ENCODE measurements around the gene SP2.

Gene SP2

GRCh38 chr17:47883589-47884426, 12.2 kb upstream of the SP2 start:
- no peaks in the 10 kb centered on the region for H3K9me3 ChIP-seq (ENCODE audit: low read length)
- peaks cover 0 to 6% of the 10 kb centered on the region in 2 donors for H3K27me3 ChIP-seq (ENCODE audit: control insufficient read depth in 1 of 2, insufficient read depth in 2 of 2, low read length in 2 of 2)
- peaks cover 11% of the 10 kb centered on the region for H3K4me1 ChIP-seq (ENCODE audit: insufficient read depth, low read length)
- no peak overlapping the region for H3K4me3 ChIP-seq (ENCODE audit: low read depth in 1 of 2, low read length in 2 of 2)
- H3K9ac ChIP-seq (ENCODE audit: low read length): no peak overlapping the region
- H3K36me3 ChIP-seq (ENCODE audit: insufficient read depth, low read length): no peaks in the 10 kb centered on the region
- H3K27ac ChIP-seq (ENCODE audit: low read depth, low read length): no peak overlapping the region

GRCh38 chr17:47884427-47884740, 11.7 kb upstream of the SP2 start:
- Histone ChIP-seq H3K4me3 (ENCODE audit: low read depth in 1 of 2, low read length in 2 of 2) (no peak overlapping the region), H3K9ac (ENCODE audit: low read length) (no peak overlapping the region)

GRCh38 chr17:47884905-47885730, 10.9 kb upstream of the SP2 start:
- Histone ChIP-seq H3K4me3 (ENCODE audit: low read depth in 1 of 2, low read length in 2 of 2) (no peak overlapping the region), H3K9me3 (ENCODE audit: low read length) (no peaks in the 10 kb centered on the region), H3K27ac (ENCODE audit: low read depth, low read length) (no peak overlapping the region), H3K4me1 (ENCODE audit: insufficient read depth, low read length) (peaks cover 11% of the 10 kb centered on the region), H3K9ac (ENCODE audit: low read length) (no peak overlapping the region), H3K36me3 (ENCODE audit: insufficient read depth, low read length) (no peaks in the 10 kb centered on the region), H3K27me3 (ENCODE audit: control insufficient read depth in 1 of 2, insufficient read depth in 2 of 2, low read length in 2 of 2) (peaks cover 0 to 6% of the 10 kb centered on the region in 2 donors)

More at GRCh38 chr17:47884427-47884740, 11.7 kb upstream of the SP2 start:
- no peak overlapping the region for H3K27ac ChIP-seq (ENCODE audit: low read depth, low read length)
- H3K27me3 ChIP-seq (ENCODE audit: control insufficient read depth in 1 of 2, insufficient read depth in 2 of 2, low read length in 2 of 2): peaks cover 0 to 6% of the 10 kb centered on the region in 2 donors
- no peaks in the 10 kb centered on the region for H3K36me3 ChIP-seq (ENCODE audit: insufficient read depth, low read length)
- no peaks in the 10 kb centered on the region for H3K9me3 ChIP-seq (ENCODE audit: low read length)
- peaks cover 11% of the 10 kb centered on the region for H3K4me1 ChIP-seq (ENCODE audit: insufficient read depth, low read length)

- no peak overlapping the region for H3K27ac ChIP-seq (ENCODE audit: low read depth, low read length)
- H3K9ac ChIP-seq (ENCODE audit: low read length): no peak overlapping the region
- H3K4me1 ChIP-seq (ENCODE audit: insufficient read depth, low read length): no peaks in the 10 kb centered on the region
- H3K36me3 ChIP-seq (ENCODE audit: insufficient read depth, low read length): no peaks in the 10 kb centered on the region
- no peaks in the 10 kb centered on the region for H3K9me3 ChIP-seq (ENCODE audit: low read length)
- H3K4me3 ChIP-seq (ENCODE audit: low read depth in 1 of 2, low read length in 2 of 2): no peak overlapping the region
- H3K27me3 ChIP-seq (ENCODE audit: control insufficient read depth in 1 of 2, insufficient read depth in 2 of 2, low read length in 2 of 2): peaks cover 0 to 6% of the 10 kb centered on the region in 2 donors
Observed at GRCh38 chr17:47888293-47888692, 7.7 kb upstream of the SP2 start.

- H3K4me1 ChIP-seq (ENCODE audit: insufficient read depth, low read length): peaks cover 9% of the 10 kb centered on the region
- H3K36me3 ChIP-seq (ENCODE audit: insufficient read depth, low read length): no peaks in the 10 kb centered on the region
- H3K9me3 ChIP-seq (ENCODE audit: low read length): no peaks in the 10 kb centered on the region
- no peaks in the 10 kb centered on the region for H3K27me3 ChIP-seq (ENCODE audit: control insufficient read depth in 1 of 2, insufficient read depth in 2 of 2, low read length in 2 of 2)
- no peak overlapping the region for H3K27ac ChIP-seq (ENCODE audit: low read depth, low read length)
- no peak overlapping the region for H3K9ac ChIP-seq (ENCODE audit: low read length)
- no peak overlapping the region for H3K4me3 ChIP-seq (ENCODE audit: low read depth in 1 of 2, low read length in 2 of 2)
Observed at GRCh38 chr17:47889734-47890529, 6.1 kb upstream of the SP2 start.

GRCh38 chr17:47891545-47892088, 4.4 kb upstream of the SP2 start:
- Histone ChIP-seq H3K36me3 (ENCODE audit: insufficient read depth, low read length) (no peaks in the 10 kb centered on the region), H3K4me3 (ENCODE audit: low read depth in 1 of 2, low read length in 2 of 2) (no peak overlapping the region), H3K27me3 (ENCODE audit: control insufficient read depth in 1 of 2, insufficient read depth in 2 of 2, low read length in 2 of 2) (no peaks in the 10 kb centered on the region), H3K9ac (ENCODE audit: low read length) (no peak overlapping the region), H3K27ac (ENCODE audit: low read depth, low read length) (no peak overlapping the region), H3K9me3 (ENCODE audit: low read length) (no peaks in the 10 kb centered on the region), H3K4me1 (ENCODE audit: insufficient read depth, low read length) (peaks cover 10% of the 10 kb centered on the region)

- Histone ChIP-seq H3K4me1 (ENCODE audit: insufficient read depth, low read length) (peaks cover 32% of the 10 kb centered on the region), H3K27me3 (ENCODE audit: control insufficient read depth in 1 of 2, insufficient read depth in 2 of 2, low read length in 2 of 2) (no peaks in the 10 kb centered on the region), H3K9me3 (ENCODE audit: low read length) (no peaks in the 10 kb centered on the region), H3K27ac (ENCODE audit: low read depth, low read length) (peak overlapping the region; percentile 84), H3K4me3 (ENCODE audit: low read depth in 1 of 2, low read length in 2 of 2) (peak overlapping the region; percentile 78 to 81), H3K36me3 (ENCODE audit: insufficient read depth, low read length) (peaks cover under 1% of the 10 kb centered on the region), H3K9ac (ENCODE audit: low read length) (peak overlapping the region; percentile 51)
Observed at GRCh38 chr17:47894498-47895346, 1.3 kb upstream of the SP2 start.

GRCh38 chr17:47895347-47895855, 635 bp upstream of the SP2 start:
- Histone ChIP-seq H3K27me3 (ENCODE audit: control insufficient read depth in 1 of 2, insufficient read depth in 2 of 2, low read length in 2 of 2) (no peaks in the 10 kb centered on the region), H3K9me3 (ENCODE audit: low read length) (no peaks in the 10 kb centered on the region), H3K9ac (ENCODE audit: low read length) (peak overlapping the region; percentile 51), H3K36me3 (ENCODE audit: insufficient read depth, low read length) (peaks cover 6% of the 10 kb centered on the region), H3K27ac (ENCODE audit: low read depth, low read length) (peak overlapping the region; percentile 84), H3K4me1 (ENCODE audit: insufficient read depth, low read length) (peaks cover 36% of the 10 kb centered on the region), H3K4me3 (ENCODE audit: low read depth in 1 of 2, low read length in 2 of 2) (peak overlapping the region; percentile 78 to 81)

- Histone ChIP-seq H3K27ac (ENCODE audit: low read depth, low read length) (peak overlapping the region; percentile 91), H3K9ac (ENCODE audit: low read length) (peak overlapping the region; percentile 98), H3K36me3 (ENCODE audit: insufficient read depth, low read length) (peaks cover 6% of the 10 kb centered on the region), H3K9me3 (ENCODE audit: low read length) (no peaks in the 10 kb centered on the region), H3K4me3 (ENCODE audit: low read depth in 1 of 2, low read length in 2 of 2) (peak overlapping the region; percentile 88 to 96), H3K27me3 (ENCODE audit: control insufficient read depth in 1 of 2, insufficient read depth in 2 of 2, low read length in 2 of 2) (no peaks in the 10 kb centered on the region), H3K4me1 (ENCODE audit: insufficient read depth, low read length) (peaks cover 36% of the 10 kb centered on the region)
Observed at GRCh38 chr17:47896672-47897490, 845 bp downstream of the SP2 start.

- peak overlapping the region; percentile 98 for H3K9ac ChIP-seq (ENCODE audit: low read length)
- H3K4me1 ChIP-seq (ENCODE audit: insufficient read depth, low read length): peaks cover 36% of the 10 kb centered on the region
- peaks cover 6% of the 10 kb centered on the region for H3K36me3 ChIP-seq (ENCODE audit: insufficient read depth, low read length)
- H3K9me3 ChIP-seq (ENCODE audit: low read length): no peaks in the 10 kb centered on the region
- peak overlapping the region; percentile 88 to 96 for H3K4me3 ChIP-seq (ENCODE audit: low read depth in 1 of 2, low read length in 2 of 2)
- peak overlapping the region; percentile 51 for H3K27ac ChIP-seq (ENCODE audit: low read depth, low read length)
- H3K27me3 ChIP-seq (ENCODE audit: control insufficient read depth in 1 of 2, insufficient read depth in 2 of 2, low read length in 2 of 2): no peaks in the 10 kb centered on the region
Observed at GRCh38 chr17:47897561-47897960, 1.5 kb downstream of the SP2 start.
